GM23338 (cell line): ENCODE results near the gene EDIL3. TPM values are rescaled to one million over a fixed set of nuclear protein-coding genes. Genes with fewer than 3 reads are reported as not detected.

Source experiments
- ATAC-seq: fragments of 200-7000 bp; cut with Tn5 transposase; 3 replicates; pipeline ENCODE4 v1.9.1; 2020
- DNase-seq: peaks from one replicate; pipeline ENCODE4 v3.0.0-alpha.2; 2015; ENCODE audit warnings: low spot score
- H2AFZ ChIP-seq: fragments of 200-600 bp; sonication (generic); 2 replicates; pipeline ENCODE4 v1.8.0; 2016; ENCODE audit warnings: antibody characterized with exemption, mild to moderate bottlenecking, moderate library complexity
- H3F3A ChIP-seq: fragments of 200-600 bp; sonication (generic); replicated peaks from 2 replicates; pipeline ENCODE4 v1.8.0; 2017; ENCODE audit warnings: antibody characterized with exemption, mixed run types, low read depth
- H3K27ac ChIP-seq: fragments of 200-600 bp; sonication (generic); 2 replicates; pipeline ENCODE4 v1.6.1; 2016; ENCODE audit warnings: low read depth
- H3K27me3 ChIP-seq: fragments of 200-600 bp; sonication (generic); 2 replicates; pipeline ENCODE4 v1.8.0; 2016; ENCODE audit warnings: mild to moderate bottlenecking, mixed run types, moderate library complexity; ENCODE audit not compliant: insufficient read depth
- H3K36me3 ChIP-seq: fragments of 200-600 bp; sonication (generic); 2 replicates; pipeline ENCODE4 v1.8.0; 2016; ENCODE audit warnings: mild to moderate bottlenecking; ENCODE audit not compliant: insufficient read depth
- H3K4me1 ChIP-seq: fragments of 200-600 bp; sonication (generic); 2 replicates; pipeline ENCODE4 v1.8.0; 2016; ENCODE audit warnings: mild to moderate bottlenecking, moderate library complexity; ENCODE audit not compliant: insufficient read depth
- H3K4me2 ChIP-seq: fragments of 200-600 bp; sonication (generic); 2 replicates; pipeline ENCODE4 v1.7.1; 2017; ENCODE audit warnings: mixed run types
- H3K4me3 ChIP-seq: fragments of 200-600 bp; sonication (generic); 2 replicates; pipeline ENCODE4 v1.6.1; 2016; ENCODE audit warnings: mixed run types
- H3K79me2 ChIP-seq: fragments of 200-600 bp; sonication (generic); replicated peaks from 2 replicates; pipeline ENCODE4 v1.8.0; 2017; ENCODE audit warnings: mild to moderate bottlenecking; ENCODE audit not compliant: insufficient read depth
- H3K9me2 ChIP-seq: fragments of 200-600 bp; sonication (generic); 2 replicates; pipeline ENCODE4 v1.8.0; 2017; ENCODE audit not compliant: insufficient read depth
- H4K20me1 ChIP-seq: fragments of 200-600 bp; sonication (generic); replicated peaks from 2 replicates; pipeline ENCODE4 v1.8.0; 2017; ENCODE audit warnings: mild to moderate bottlenecking; ENCODE audit not compliant: insufficient read depth
- H3K27ac Mint-ChIP-seq: 2 replicates; pipeline ENCODE4 v1.8.0; 2020; ENCODE audit warnings: inconsistent platforms, mild to moderate bottlenecking, moderate library complexity, mixed read lengths
- H3K27me3 Mint-ChIP-seq: 3 replicates; pipeline ENCODE4 v1.8.0; 2022; ENCODE audit warnings: low read depth, mild to moderate bottlenecking, moderate library complexity, mixed read lengths, inconsistent platforms; ENCODE audit not compliant: insufficient read depth, poor library complexity
- H3K36me3 Mint-ChIP-seq: 3 replicates; pipeline ENCODE4 v1.8.0; 2021; ENCODE audit warnings: low read depth, mild to moderate bottlenecking, inconsistent platforms, moderate library complexity, mixed read lengths
- H3K4me1 Mint-ChIP-seq: 3 replicates; pipeline ENCODE4 v1.8.0; 2020; ENCODE audit warnings: mild to moderate bottlenecking, inconsistent platforms, mixed read lengths
- H3K4me3 Mint-ChIP-seq: 3 replicates; pipeline ENCODE4 v1.8.0; 2021; ENCODE audit warnings: moderate library complexity, mild to moderate bottlenecking, inconsistent platforms, mixed read lengths
- H3K9me3 Mint-ChIP-seq: 3 replicates; pipeline ENCODE4 v1.8.0; 2020; ENCODE audit warnings: moderate library complexity, mild to moderate bottlenecking, inconsistent platforms, mixed read lengths
- CREB1 ChIP-seq: fragments of 250-450 bp; sonication (Bioruptor Pico); IDR thresholded peaks from 2 replicates; pipeline ENCODE4 v1.5.0; 2020; ENCODE audit warnings: low read depth, mild to moderate bottlenecking, moderate library complexity
- EZH2phosphoT487 ChIP-seq: fragments of 200-600 bp; sonication (generic); IDR thresholded peaks from one replicate; pipeline ENCODE4 v1.8.1; 2018; ENCODE audit warnings: antibody characterized with exemption; ENCODE audit not compliant: unreplicated experiment
- STAT1 ChIP-seq: IDR thresholded peaks from one replicate; pipeline ENCODE4 v1.6.1; 2016; ENCODE audit warnings: antibody characterized with exemption; ENCODE audit not compliant: unreplicated experiment
- ZNF114 ChIP-seq: fragments of 250-450 bp; sonication (Bioruptor Pico); IDR thresholded peaks from 2 replicates; pipeline ENCODE4 v1.5.0; 2020; ENCODE audit warnings: mild to moderate bottlenecking, moderate library complexity
- ZNF331 ChIP-seq: fragments of 250-450 bp; sonication (Bioruptor Pico); IDR thresholded peaks from 2 replicates; pipeline ENCODE4 v1.5.0; 2020; ENCODE audit warnings: low read depth, mild to moderate bottlenecking, moderate library complexity
- polyA plus RNA-seq: library from polyadenylated mRNA; unstranded; fragments of >200 nt; fragmentation: Nextera tagmentation; extraction: Ambion mirVana; gene quantifications from 2 replicates; pipeline ENCODE4 v1.2.1, GENCODE V29; 2016
- total RNA-seq: library from RNA; depleted of rRNA; stranded (reverse); fragments of >200 nt; shearing (Covaris generic); gene quantifications from 2 replicates; pipeline ENCODE4 v1.2.3, GENCODE V29; 2014
- TF ChIP-seq, protein P1 (sequence below): IDR thresholded peaks from 2 replicates; pipeline ENCODE4 v1.6.1; 2016; ENCODE audit warnings: antibody characterized with exemption
- TF ChIP-seq, protein P2 (sequence below), 2 experiments: fragments of 200-600 bp in 1 of 2; sonication (generic) in 1 of 2; conservative IDR thresholded peaks; 2 replicates each; pipeline versions ENCODE4 v1.5.1 to v1.6.1; 2016 to 2017; ENCODE audit warnings: antibody characterized with exemption in 2 of 2, low read depth in 2 of 2, mild to moderate bottlenecking in 2 of 2, moderate library complexity in 1 of 2
- TF ChIP-seq, protein P3 (sequence below): IDR thresholded peaks from one replicate; pipeline ENCODE4 v1.6.1; 2018; ENCODE audit warnings: antibody characterized with exemption; ENCODE audit not compliant: unreplicated experiment

Gene EDIL3
- total and polyA plus RNA-seq, 2 experiments from 2014 or later, result 43.3 to 61.9 TPM

DNA sequence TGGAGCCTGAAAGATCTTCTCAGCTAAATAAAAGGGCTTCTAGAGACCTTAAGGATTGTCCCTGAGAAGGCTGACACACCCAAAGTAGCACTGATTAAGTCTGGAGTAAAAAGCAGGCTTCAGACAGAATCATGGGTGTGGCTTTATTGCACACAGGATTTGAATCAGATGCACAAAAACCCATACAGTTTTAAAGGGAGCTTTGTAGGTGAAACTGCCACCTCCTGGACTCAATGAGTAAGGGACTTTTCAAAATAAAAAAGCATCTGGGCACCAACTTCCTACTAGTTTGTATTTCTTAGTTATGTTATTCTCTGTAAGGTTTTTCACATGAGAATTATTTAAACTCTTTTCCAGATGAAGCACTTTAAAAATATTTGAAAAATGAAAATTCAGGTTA is 129.4 kb downstream of the EDIL3 start:
- Mint-ChIP-seq H3K27me3 (peaks cover 2% of the 10 kb centered on the region), H3K36me3 (no peaks in the 10 kb centered on the region), H3K27ac (no peak overlapping the region), H3K4me1 (peaks cover 8% of the 10 kb centered on the region), H3K4me3 (no peak overlapping the region), H3K9me3 (no peaks in the 10 kb centered on the region)
- no peaks in the 10 kb centered on the region for H3K4me1 ChIP-seq
- ATAC-seq, result no peak
- H3K4me3 ChIP-seq, result no peak overlapping the region
- no peaks in the 10 kb centered on the region for H3K79me2 ChIP-seq
- H3K9me2 ChIP-seq, result no peaks in the 10 kb centered on the region
- DNase-seq, result peak; percentile 38
- H4K20me1 ChIP-seq, result no peaks in the 10 kb centered on the region
- no peak overlapping the region for H3K4me2 ChIP-seq
- no peaks in the 10 kb centered on the region for H3K36me3 ChIP-seq
- H2AFZ ChIP-seq, result no peak overlapping the region
- no peaks in the 10 kb centered on the region for H3F3A ChIP-seq
- H3K27me3 ChIP-seq, result no peaks in the 10 kb centered on the region
- H3K27ac ChIP-seq, result no peak overlapping the region
- TF ChIP-seq, protein P1, sequence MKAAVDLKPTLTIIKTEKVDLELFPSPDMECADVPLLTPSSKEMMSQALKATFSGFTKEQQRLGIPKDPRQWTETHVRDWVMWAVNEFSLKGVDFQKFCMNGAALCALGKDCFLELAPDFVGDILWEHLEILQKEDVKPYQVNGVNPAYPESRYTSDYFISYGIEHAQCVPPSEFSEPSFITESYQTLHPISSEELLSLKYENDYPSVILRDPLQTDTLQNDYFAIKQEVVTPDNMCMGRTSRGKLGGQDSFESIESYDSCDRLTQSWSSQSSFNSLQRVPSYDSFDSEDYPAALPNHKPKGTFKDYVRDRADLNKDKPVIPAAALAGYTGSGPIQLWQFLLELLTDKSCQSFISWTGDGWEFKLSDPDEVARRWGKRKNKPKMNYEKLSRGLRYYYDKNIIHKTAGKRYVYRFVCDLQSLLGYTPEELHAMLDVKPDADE, result no peak
- TF ChIP-seq, protein P2, sequence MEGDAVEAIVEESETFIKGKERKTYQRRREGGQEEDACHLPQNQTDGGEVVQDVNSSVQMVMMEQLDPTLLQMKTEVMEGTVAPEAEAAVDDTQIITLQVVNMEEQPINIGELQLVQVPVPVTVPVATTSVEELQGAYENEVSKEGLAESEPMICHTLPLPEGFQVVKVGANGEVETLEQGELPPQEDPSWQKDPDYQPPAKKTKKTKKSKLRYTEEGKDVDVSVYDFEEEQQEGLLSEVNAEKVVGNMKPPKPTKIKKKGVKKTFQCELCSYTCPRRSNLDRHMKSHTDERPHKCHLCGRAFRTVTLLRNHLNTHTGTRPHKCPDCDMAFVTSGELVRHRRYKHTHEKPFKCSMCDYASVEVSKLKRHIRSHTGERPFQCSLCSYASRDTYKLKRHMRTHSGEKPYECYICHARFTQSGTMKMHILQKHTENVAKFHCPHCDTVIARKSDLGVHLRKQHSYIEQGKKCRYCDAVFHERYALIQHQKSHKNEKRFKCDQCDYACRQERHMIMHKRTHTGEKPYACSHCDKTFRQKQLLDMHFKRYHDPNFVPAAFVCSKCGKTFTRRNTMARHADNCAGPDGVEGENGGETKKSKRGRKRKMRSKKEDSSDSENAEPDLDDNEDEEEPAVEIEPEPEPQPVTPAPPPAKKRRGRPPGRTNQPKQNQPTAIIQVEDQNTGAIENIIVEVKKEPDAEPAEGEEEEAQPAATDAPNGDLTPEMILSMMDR (conservative IDR thresholded peaks at IDR 0.05; ENCODE audit: low read depth in 2 of 2), result peak; percentile 34 to 40

DNA sequence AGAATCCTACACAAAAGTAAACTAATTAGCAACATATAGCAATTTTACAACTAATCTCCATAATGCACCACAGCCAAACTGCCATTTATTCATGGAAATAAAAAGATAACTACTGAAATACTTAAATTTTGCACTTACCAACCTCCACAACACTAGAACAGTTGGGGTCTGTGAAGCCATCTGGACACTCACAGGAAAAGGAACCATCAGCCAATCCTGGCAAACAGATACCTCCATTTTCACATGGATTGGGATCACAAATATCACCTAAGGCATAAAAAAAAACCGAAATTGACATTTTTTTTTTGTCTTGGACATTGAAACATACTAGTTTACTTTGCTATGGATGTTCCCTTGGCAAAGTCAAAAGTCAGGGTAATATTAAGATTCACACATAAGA is 130.7 kb downstream of the EDIL3 start:
- no peaks in the 10 kb centered on the region for H3K79me2 ChIP-seq
- H3K9me2 ChIP-seq, result no peaks in the 10 kb centered on the region
- H3K4me3 ChIP-seq, result no peak overlapping the region
- H2AFZ ChIP-seq, result no peak overlapping the region
- no peaks in the 10 kb centered on the region for H3K4me1 ChIP-seq
- no peaks in the 10 kb centered on the region for H3K27me3 ChIP-seq
- Mint-ChIP-seq H3K9me3 (no peaks in the 10 kb centered on the region), H3K27ac (no peak overlapping the region), H3K36me3 (no peaks in the 10 kb centered on the region), H3K27me3 (peaks cover 1% of the 10 kb centered on the region), H3K4me3 (no peak overlapping the region), H3K4me1 (peaks cover 3% of the 10 kb centered on the region; the same call in 2 of the 3 replicates)
- no peaks in the 10 kb centered on the region for H3F3A ChIP-seq
- ATAC-seq (no peak), DNase-seq (no peak)
- no peak overlapping the region for H3K4me2 ChIP-seq
- no peaks in the 10 kb centered on the region for H4K20me1 ChIP-seq
- H3K36me3 ChIP-seq, result no peaks in the 10 kb centered on the region
- no peak overlapping the region for H3K27ac ChIP-seq
- TF ChIP-seq, protein P2 (conservative IDR thresholded peaks at IDR 0.05; ENCODE audit: low read depth in 2 of 2), result no peak
- TF ChIP-seq CREB1 (CRISPR knock-in tag), result no peak
- TF ChIP-seq EZH2phosphoT487, result no peak
- TF ChIP-seq, protein P3, sequence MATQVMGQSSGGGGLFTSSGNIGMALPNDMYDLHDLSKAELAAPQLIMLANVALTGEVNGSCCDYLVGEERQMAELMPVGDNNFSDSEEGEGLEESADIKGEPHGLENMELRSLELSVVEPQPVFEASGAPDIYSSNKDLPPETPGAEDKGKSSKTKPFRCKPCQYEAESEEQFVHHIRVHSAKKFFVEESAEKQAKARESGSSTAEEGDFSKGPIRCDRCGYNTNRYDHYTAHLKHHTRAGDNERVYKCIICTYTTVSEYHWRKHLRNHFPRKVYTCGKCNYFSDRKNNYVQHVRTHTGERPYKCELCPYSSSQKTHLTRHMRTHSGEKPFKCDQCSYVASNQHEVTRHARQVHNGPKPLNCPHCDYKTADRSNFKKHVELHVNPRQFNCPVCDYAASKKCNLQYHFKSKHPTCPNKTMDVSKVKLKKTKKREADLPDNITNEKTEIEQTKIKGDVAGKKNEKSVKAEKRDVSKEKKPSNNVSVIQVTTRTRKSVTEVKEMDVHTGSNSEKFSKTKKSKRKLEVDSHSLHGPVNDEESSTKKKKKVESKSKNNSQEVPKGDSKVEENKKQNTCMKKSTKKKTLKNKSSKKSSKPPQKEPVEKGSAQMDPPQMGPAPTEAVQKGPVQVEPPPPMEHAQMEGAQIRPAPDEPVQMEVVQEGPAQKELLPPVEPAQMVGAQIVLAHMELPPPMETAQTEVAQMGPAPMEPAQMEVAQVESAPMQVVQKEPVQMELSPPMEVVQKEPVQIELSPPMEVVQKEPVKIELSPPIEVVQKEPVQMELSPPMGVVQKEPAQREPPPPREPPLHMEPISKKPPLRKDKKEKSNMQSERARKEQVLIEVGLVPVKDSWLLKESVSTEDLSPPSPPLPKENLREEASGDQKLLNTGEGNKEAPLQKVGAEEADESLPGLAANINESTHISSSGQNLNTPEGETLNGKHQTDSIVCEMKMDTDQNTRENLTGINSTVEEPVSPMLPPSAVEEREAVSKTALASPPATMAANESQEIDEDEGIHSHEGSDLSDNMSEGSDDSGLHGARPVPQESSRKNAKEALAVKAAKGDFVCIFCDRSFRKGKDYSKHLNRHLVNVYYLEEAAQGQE, result no peak
- TF ChIP-seq ZNF114 (CRISPR knock-in tag), result no peak
- TF ChIP-seq ZNF331 (CRISPR knock-in tag), result no peak
- no peak for TF ChIP-seq STAT1
